ENCODE data around the gene MVB12B. TPM values are rescaled to one million over a fixed set of nuclear protein-coding genes. Genes with fewer than 3 reads are reported as not detected.

The MVB12B gene
- polyA plus RNA-seq, 1 donor from 2014 or later = 39.5 TPM

GRCh38 chr9:126321742-126322141, 4.9 kb upstream of the MVB12B start:
- no peak overlapping the region for H3K9ac ChIP-seq (ENCODE audit: low read length)
- H3K36me3 ChIP-seq (ENCODE audit: insufficient read depth, low read length) = no peaks in the 10 kb centered on the region
- H3K9me2 ChIP-seq (ENCODE audit: insufficient read depth, low read length) = no peaks in the 10 kb centered on the region
- no peaks in the 10 kb centered on the region for H4K20me1 ChIP-seq (ENCODE audit: insufficient read depth)
- TF ChIP-seq TAF1 (IDR thresholded peaks at IDR 0.05; ENCODE audit: low read depth) = no peak
- TF ChIP-seq REST (IDR thresholded peaks at IDR 0.05; ENCODE audit: borderline replicate concordance) = no peak
- TF ChIP-seq EZH2 (IDR thresholded peaks at IDR 0.05; ENCODE audit: borderline replicate concordance, insufficient read depth, low read length, poor library complexity, severe bottlenecking) = no peak
- peaks cover 2% of the 10 kb centered on the region for H3F3A ChIP-seq (ENCODE audit: insufficient read depth, low read length, poor library complexity, severe bottlenecking)
- no peaks in the 10 kb centered on the region for H3K79me2 ChIP-seq (replicated peaks; ENCODE audit: insufficient read depth, low read length)
- H3K9me3 ChIP-seq (ENCODE audit: low read length) = no peaks in the 10 kb centered on the region
- no peak overlapping the region for H2AFZ ChIP-seq (ENCODE audit: low read depth, low read length)
- no peaks in the 10 kb centered on the region for H3K27me3 ChIP-seq (ENCODE audit: insufficient read depth, low read depth, low read length)
- no peak overlapping the region for H3K4me2 ChIP-seq (ENCODE audit: low read length)
- H3K4me3 ChIP-seq (ENCODE audit: low read length) = no peak overlapping the region
- H3K27ac ChIP-seq (ENCODE audit: low read length) = no peak overlapping the region

GRCh38 chr9:126325821-126326220, 808 bp upstream of the MVB12B start:
- peak overlapping the region; percentile 73 for H2AFZ ChIP-seq (ENCODE audit: low read depth, low read length)
- H3K4me3 ChIP-seq (ENCODE audit: low read length) = peak overlapping the region; percentile 67
- TF ChIP-seq EZH2 (IDR thresholded peaks at IDR 0.05; ENCODE audit: borderline replicate concordance, insufficient read depth, low read length, poor library complexity, severe bottlenecking) (no peak), SMC3 (conservative IDR thresholded peaks at IDR 0.05; ENCODE audit: poor library complexity) (no peak), CTCF (IDR thresholded peaks at IDR 0.05; ENCODE audit: poor library complexity, severe bottlenecking) (no peak), REST (IDR thresholded peaks at IDR 0.05; ENCODE audit: borderline replicate concordance) (no peak), POLR2AphosphoS5 (IDR thresholded peaks at IDR 0.05) (no peak), EP300 (conservative IDR thresholded peaks at IDR 0.05; ENCODE audit: poor library complexity, severe bottlenecking) (no peak), RAD21 (conservative IDR thresholded peaks at IDR 0.05) (no peak), TAF1 (IDR thresholded peaks at IDR 0.05; ENCODE audit: low read depth) (no peak), MXI1 (conservative IDR thresholded peaks at IDR 0.05; ENCODE audit: poor library complexity, severe bottlenecking) (no peak)
- H3K27ac ChIP-seq (ENCODE audit: low read length) = peak overlapping the region; percentile 76
- H3K4me2 ChIP-seq (ENCODE audit: low read length) = peak overlapping the region; percentile 30
- H3K79me2 ChIP-seq (replicated peaks; ENCODE audit: insufficient read depth, low read length) = peaks cover 36% of the 10 kb centered on the region
- H4K20me1 ChIP-seq (ENCODE audit: insufficient read depth) = no peaks in the 10 kb centered on the region
- H3K36me3 ChIP-seq (ENCODE audit: insufficient read depth, low read length) = no peaks in the 10 kb centered on the region
- no peaks in the 10 kb centered on the region for H3K27me3 ChIP-seq (ENCODE audit: insufficient read depth, low read depth, low read length)
- peak overlapping the region; percentile 81 for H3K9ac ChIP-seq (ENCODE audit: low read length)
- H3K9me2 ChIP-seq (ENCODE audit: insufficient read depth, low read length) = no peaks in the 10 kb centered on the region
- no peaks in the 10 kb centered on the region for H3K9me3 ChIP-seq (ENCODE audit: low read length)
- H3F3A ChIP-seq (ENCODE audit: insufficient read depth, low read length, poor library complexity, severe bottlenecking) = peaks cover 2% of the 10 kb centered on the region
